Hepatocyte (in vitro differentiated cells): ENCODE results near the gene NR3C2. TPM values are rescaled to one million over a fixed set of nuclear protein-coding genes. Genes with fewer than 3 reads are reported as not detected.

Source experiments
- DNase-seq: peaks from one replicate; pipeline ENCODE4 v3.0.0-alpha.2; 2016; ENCODE audit warnings: low spot score
- H2AFZ ChIP-seq: fragments of 200-600 bp; sonication (generic); 2 replicates; pipeline ENCODE4 v1.6.0; 2016; ENCODE audit warnings: antibody characterized with exemption, mild to moderate bottlenecking
- H3K27ac ChIP-seq: fragments of 200-600 bp; sonication (generic); 2 replicates; pipeline ENCODE4 v1.5.1; 2016; ENCODE audit warnings: mild to moderate bottlenecking
- H3K27me3 ChIP-seq: fragments of 200-600 bp; sonication (generic); 2 replicates; pipeline ENCODE4 v1.6.1; 2016
- H3K36me3 ChIP-seq: fragments of 200-600 bp; sonication (generic); replicated peaks from 2 replicates; pipeline ENCODE4 v1.5.1; 2016; ENCODE audit warnings: low read depth; ENCODE audit not compliant: insufficient read depth
- H3K4me1 ChIP-seq: fragments of 200-600 bp; sonication (generic); 2 replicates; pipeline ENCODE4 v1.5.1; 2016; ENCODE audit warnings: mild to moderate bottlenecking, moderate library complexity; ENCODE audit not compliant: insufficient read depth
- H3K4me2 ChIP-seq: fragments of 200-600 bp; sonication (generic); 2 replicates; pipeline ENCODE4 v1.6.0; 2016
- H3K4me3 ChIP-seq: fragments of 200-600 bp; sonication (generic); 2 replicates; pipeline ENCODE4 v1.5.1; 2016; ENCODE audit warnings: mild to moderate bottlenecking
- H3K79me2 ChIP-seq: fragments of 200-600 bp; sonication (generic); 2 replicates; pipeline ENCODE4 v1.6.0; 2017; ENCODE audit warnings: mild to moderate bottlenecking
- H3K9me2 ChIP-seq: fragments of 200-600 bp; sonication (generic); replicated peaks from 2 replicates; pipeline ENCODE4 v1.6.0; 2017; ENCODE audit warnings: mild to moderate bottlenecking; ENCODE audit not compliant: insufficient read depth
- H3K9me3 ChIP-seq: fragments of 200-600 bp; sonication (generic); 2 replicates; pipeline ENCODE4 v1.5.1; 2016; ENCODE audit warnings: low read depth, mild to moderate bottlenecking
- H4K20me1 ChIP-seq: fragments of 200-600 bp; sonication (generic); 2 replicates; pipeline ENCODE4 v1.6.0; 2016; ENCODE audit warnings: mild to moderate bottlenecking; ENCODE audit not compliant: insufficient read depth, poor library complexity, severe bottlenecking
- EZH2 ChIP-seq: fragments of 200-600 bp; sonication (generic); IDR thresholded peaks from 2 replicates; pipeline ENCODE4 v1.6.1; 2016; ENCODE audit warnings: antibody characterized with exemption, mild to moderate bottlenecking, borderline replicate concordance
- EZH2phosphoT487 ChIP-seq: fragments of 200-600 bp; sonication (generic); IDR thresholded peaks from one replicate; pipeline ENCODE4 v1.6.1; 2018; ENCODE audit warnings: antibody characterized with exemption, mild to moderate bottlenecking, low read depth, moderate library complexity; ENCODE audit not compliant: unreplicated experiment, severe bottlenecking
- WGBS: methylation state at CpG from one replicate; pipeline ENCODE4 v1.1.6; 2016; ENCODE audit warnings: low lambda C conversion rate; ENCODE audit errors: missing lambda C conversion rate; 5-methylcytosine and 5-hydroxymethylcytosine counted together
- polyA plus RNA-seq: library from polyadenylated mRNA; unstranded; fragments of >200 nt; fragmentation: Nextera tagmentation; extraction: Ambion mirVana; gene quantifications from 2 replicates; pipeline ENCODE4 v1.2.1, GENCODE V29; 2016
- total RNA-seq: library from RNA; depleted of rRNA; stranded (reverse); fragments of >200 nt; gene quantifications from 2 replicates; pipeline ENCODE4 v1.2.3, GENCODE V29; 2014
- TF ChIP-seq, protein P1 (sequence below): fragments of 200-600 bp; sonication (generic); IDR thresholded peaks from 2 replicates; pipeline ENCODE4 v1.5.1; 2016; ENCODE audit warnings: antibody characterized with exemption, mild to moderate bottlenecking; ENCODE audit not compliant: poor library complexity

Gene NR3C2
- total and polyA plus RNA-seq, 2 experiments from 2014 or later = 2.3 to 7.1 TPM

DNA sequence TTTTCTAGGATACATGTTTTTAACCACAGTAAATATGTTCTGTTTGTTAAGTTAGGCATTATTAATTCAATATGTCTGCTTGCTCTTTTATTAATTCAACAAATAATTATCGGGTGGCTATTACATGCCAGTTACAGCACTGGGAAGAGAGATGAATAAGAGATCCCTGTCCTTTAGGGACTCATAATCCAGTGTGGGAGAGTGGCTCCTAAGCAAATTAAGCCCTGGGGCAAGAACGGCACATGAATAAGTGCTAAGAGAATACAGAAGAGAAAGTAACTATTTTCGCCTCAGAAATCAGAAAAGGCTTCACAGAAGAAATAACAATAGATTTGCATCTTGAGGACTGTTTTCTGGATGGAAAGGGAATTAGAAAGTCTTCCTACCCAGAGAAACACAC lies 236.7 kb downstream of the NR3C2 start:
- peak overlapping the region; percentile 5 for H3K4me2 ChIP-seq
- H4K20me1 ChIP-seq = no peaks in the 10 kb centered on the region
- peaks cover 2% of the 10 kb centered on the region for H3K4me1 ChIP-seq
- no peak for DNase-seq
- no peaks in the 10 kb centered on the region for H3K9me2 ChIP-seq
- no peak overlapping the region for H3K27ac ChIP-seq
- 65% methylated on average over 3 of the region's 3 CpGs for WGBS
- H3K27me3 ChIP-seq = no peaks in the 10 kb centered on the region
- H3K4me3 ChIP-seq = no peak overlapping the region
- H3K79me2 ChIP-seq = no peaks in the 10 kb centered on the region
- no peak overlapping the region for H2AFZ ChIP-seq
- no peaks in the 10 kb centered on the region for H3K9me3 ChIP-seq
- no peaks in the 10 kb centered on the region for H3K36me3 ChIP-seq
- TF ChIP-seq EZH2phosphoT487 = no peak
- TF ChIP-seq, protein P1, sequence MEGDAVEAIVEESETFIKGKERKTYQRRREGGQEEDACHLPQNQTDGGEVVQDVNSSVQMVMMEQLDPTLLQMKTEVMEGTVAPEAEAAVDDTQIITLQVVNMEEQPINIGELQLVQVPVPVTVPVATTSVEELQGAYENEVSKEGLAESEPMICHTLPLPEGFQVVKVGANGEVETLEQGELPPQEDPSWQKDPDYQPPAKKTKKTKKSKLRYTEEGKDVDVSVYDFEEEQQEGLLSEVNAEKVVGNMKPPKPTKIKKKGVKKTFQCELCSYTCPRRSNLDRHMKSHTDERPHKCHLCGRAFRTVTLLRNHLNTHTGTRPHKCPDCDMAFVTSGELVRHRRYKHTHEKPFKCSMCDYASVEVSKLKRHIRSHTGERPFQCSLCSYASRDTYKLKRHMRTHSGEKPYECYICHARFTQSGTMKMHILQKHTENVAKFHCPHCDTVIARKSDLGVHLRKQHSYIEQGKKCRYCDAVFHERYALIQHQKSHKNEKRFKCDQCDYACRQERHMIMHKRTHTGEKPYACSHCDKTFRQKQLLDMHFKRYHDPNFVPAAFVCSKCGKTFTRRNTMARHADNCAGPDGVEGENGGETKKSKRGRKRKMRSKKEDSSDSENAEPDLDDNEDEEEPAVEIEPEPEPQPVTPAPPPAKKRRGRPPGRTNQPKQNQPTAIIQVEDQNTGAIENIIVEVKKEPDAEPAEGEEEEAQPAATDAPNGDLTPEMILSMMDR = no peak
- TF ChIP-seq EZH2 = no peak

DNA sequence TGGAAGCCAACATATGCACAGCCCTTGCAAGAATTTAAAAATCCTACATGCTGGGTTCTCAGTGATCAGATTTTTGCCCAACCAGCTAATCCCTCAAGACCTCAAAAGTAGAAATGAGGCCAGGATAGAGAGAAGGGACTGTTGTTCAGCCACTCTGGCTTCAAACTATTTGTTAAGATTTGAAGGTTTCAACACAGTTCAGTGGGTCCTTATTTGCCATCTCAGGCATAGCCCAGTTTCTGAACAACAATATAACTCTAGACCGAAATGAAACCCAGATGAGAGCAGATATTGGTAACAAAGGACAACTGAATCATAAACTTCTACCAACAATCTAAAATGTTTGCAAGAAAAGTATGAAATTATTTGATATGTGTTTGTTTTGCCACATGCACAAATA lies 237.3 kb downstream of the NR3C2 start:
- Histone ChIP-seq H3K27me3 (no peaks in the 10 kb centered on the region), H3K79me2 (no peaks in the 10 kb centered on the region), H3K4me2 (no peak overlapping the region), H3K9me3 (no peaks in the 10 kb centered on the region), H3K9me2 (no peaks in the 10 kb centered on the region), H3K27ac (no peak overlapping the region), H4K20me1 (no peaks in the 10 kb centered on the region), H3K36me3 (no peaks in the 10 kb centered on the region), H3K4me3 (no peak overlapping the region), H2AFZ (no peak overlapping the region), H3K4me1 (peaks cover 2% of the 10 kb centered on the region)
- 97% methylated on average over 1 of the region's 1 CpG for WGBS
- TF ChIP-seq, protein P1 = no peak
- TF ChIP-seq EZH2 (no peak), EZH2phosphoT487 (no peak)
- no peak for DNase-seq

DNA sequence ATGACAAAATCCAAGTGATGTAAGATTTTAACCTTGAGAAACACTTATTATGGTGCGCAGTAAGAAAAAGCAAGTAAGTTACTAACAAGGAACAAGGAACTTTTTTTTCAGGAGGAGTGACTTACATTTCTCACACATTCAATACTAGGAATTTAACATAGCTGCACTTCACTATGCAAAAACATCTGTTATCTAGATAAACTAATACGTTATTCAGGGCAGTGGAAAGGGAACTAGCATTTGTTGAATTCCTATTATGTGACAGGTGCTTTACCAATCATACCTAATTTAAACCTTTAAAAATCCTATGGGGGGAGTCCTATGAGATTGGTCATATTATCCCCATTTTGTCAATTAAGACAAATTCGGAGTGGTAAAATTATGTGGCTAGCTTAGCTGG lies 238.0 kb downstream of the NR3C2 start:
- DNase-seq = no peak
- Histone ChIP-seq H3K27me3 (no peaks in the 10 kb centered on the region), H3K4me1 (peaks cover 2% of the 10 kb centered on the region), H3K9me3 (no peaks in the 10 kb centered on the region), H3K4me3 (no peak overlapping the region), H4K20me1 (no peaks in the 10 kb centered on the region), H2AFZ (no peak overlapping the region), H3K36me3 (no peaks in the 10 kb centered on the region), H3K79me2 (no peaks in the 10 kb centered on the region), H3K27ac (peak overlapping the region; percentile 53), H3K4me2 (no peak overlapping the region), H3K9me2 (no peaks in the 10 kb centered on the region)
- WGBS = 80% methylated on average over 3 of the region's 3 CpGs
- TF ChIP-seq EZH2 (no peak), EZH2phosphoT487 (no peak)
- TF ChIP-seq, protein P1 = no peak
